NCI-H345 treated with DMSO at 0.1 percent for 48 hours (cell line): ENCODE results near the gene HERC2.
"Not testable (repeated sequence)": the region's sequence is repeated elsewhere in the genome, so short reads cannot be mapped to it uniquely, and the experiment has no call there.

ENCODE experiments used
- DNase-seq: peaks from one replicate; lab custom pipeline; 2025; ENCODE audit not compliant: unreplicated experiment; lab: John Stamatoyannopoulos, UW

HERC2 gene

GRCh38 chr15:28136236-28136904 is 185.6 kb downstream of the HERC2 start:
- not testable (repeated sequence) for DNase-seq

GRCh38 chr15:28133281-28133680 is 188.7 kb downstream of the HERC2 start:
- no peak for DNase-seq

- DNase-seq = no peak
Measured at GRCh38 chr15:28132524-28133275, 189.3 kb downstream of the HERC2 start.

- DNase-seq = no peak
Measured at GRCh38 chr15:28131946-28132345, 190.0 kb downstream of the HERC2 start.

GRCh38 chr15:28131400-28131799 is 190.6 kb downstream of the HERC2 start:
- no peak for DNase-seq

GRCh38 chr15:28130651-28131050 is 191.3 kb downstream of the HERC2 start:
- no peak for DNase-seq

GRCh38 chr15:28129231-28129848 is 192.6 kb downstream of the HERC2 start:
- DNase-seq = no peak

- no peak for DNase-seq
Measured at GRCh38 chr15:28128031-28128430, 193.9 kb downstream of the HERC2 start.

- no peak for DNase-seq
Measured at GRCh38 chr15:28127036-28127435, 194.9 kb downstream of the HERC2 start.

GRCh38 chr15:28125673-28126651 is 196.0 kb downstream of the HERC2 start:
- no peak for DNase-seq

- DNase-seq = no peak
Measured at GRCh38 chr15:28124841-28125240, 197.1 kb downstream of the HERC2 start.

- peak; percentile 6 for DNase-seq
Measured at GRCh38 chr15:28123408-28124023, 198.5 kb downstream of the HERC2 start.

GRCh38 chr15:28122038-28122949 is 199.7 kb downstream of the HERC2 start:
- DNase-seq = no peak

- not testable (repeated sequence) for DNase-seq
Measured at GRCh38 chr15:28121577-28121976, 200.4 kb downstream of the HERC2 start.

GRCh38 chr15:28120359-28120640 is 201.7 kb downstream of the HERC2 start:
- no peak for DNase-seq

GRCh38 chr15:28118531-28118930 is 203.4 kb downstream of the HERC2 start:
- DNase-seq = no peak

- DNase-seq = no peak
Measured at GRCh38 chr15:28118083-28118482, 203.9 kb downstream of the HERC2 start.

- DNase-seq = no peak
Measured at GRCh38 chr15:28117432-28117990, 204.5 kb downstream of the HERC2 start.
